GM19193 (cell line): Measurements from ENCODE around the gene SNX3.

Source experiments
- POLR2A ChIP-seq: IDR thresholded peaks from 4 replicates; pipeline ENCODE4 v1.6.1; 2011; ENCODE audit not compliant: insufficient read depth, insufficient read length; ENCODE audit errors: extremely low read depth

SNX3 gene

DNA sequence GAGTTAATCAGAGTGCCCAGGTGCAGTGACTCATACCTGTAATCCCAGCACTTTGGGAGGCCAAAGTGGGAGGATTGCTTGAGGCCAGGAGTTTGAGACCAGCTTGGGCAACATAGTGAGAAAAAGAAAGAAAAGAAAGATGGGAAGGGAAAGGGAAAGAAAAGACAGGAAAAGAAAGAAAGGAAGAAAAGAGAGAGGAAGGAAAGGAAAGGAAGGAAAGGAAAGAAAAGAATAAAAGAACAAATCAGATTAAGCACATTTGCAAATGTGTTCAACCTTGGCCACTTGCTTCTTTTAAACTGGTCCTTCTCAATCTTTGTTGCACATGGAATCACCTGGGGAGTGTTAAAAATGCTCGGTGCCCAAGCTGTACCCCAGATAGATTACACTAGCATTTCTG lies 67.0 kb downstream of the SNX3 start:
- no peak for TF ChIP-seq POLR2A

DNA sequence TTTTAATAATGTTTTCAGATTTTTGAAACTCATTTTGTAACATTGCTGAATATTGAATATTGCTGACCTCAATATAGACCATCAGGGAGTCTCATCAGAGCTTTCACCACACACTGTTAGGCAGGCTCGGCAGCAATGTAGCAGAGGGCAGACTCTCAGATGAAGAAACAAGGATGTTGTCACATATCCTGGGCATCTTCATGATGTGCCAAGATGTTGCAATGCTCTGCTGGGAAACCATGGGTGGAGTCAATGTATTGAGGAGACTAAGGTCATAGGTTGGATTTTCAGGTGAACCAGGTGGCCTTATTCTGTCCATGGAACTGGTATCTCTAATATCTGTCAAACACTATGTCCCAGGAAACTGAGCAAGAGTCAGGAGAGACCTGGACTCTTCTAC lies 67.7 kb downstream of the SNX3 start:
- TF ChIP-seq POLR2A = no peak

DNA sequence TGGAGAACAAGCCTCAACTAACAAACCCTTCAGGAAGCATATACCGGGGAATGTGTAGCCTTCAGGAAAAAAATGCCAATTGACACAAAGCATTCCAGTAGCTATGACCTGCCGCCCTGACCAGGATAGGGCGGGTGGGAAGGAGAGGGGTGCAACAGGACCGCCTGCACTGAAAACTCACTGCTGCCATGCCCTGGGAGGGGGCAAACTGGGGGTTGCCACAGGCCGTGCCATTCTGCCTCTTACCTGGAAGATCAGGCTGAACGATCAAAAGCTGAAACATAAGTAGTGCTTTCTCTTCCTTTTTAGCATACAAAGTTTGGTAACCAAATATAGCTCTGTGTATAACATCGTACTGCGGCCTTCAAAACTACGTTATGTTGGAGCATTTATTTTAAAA lies 73.3 kb downstream of the SNX3 start:
- TF ChIP-seq POLR2A = no peak

DNA sequence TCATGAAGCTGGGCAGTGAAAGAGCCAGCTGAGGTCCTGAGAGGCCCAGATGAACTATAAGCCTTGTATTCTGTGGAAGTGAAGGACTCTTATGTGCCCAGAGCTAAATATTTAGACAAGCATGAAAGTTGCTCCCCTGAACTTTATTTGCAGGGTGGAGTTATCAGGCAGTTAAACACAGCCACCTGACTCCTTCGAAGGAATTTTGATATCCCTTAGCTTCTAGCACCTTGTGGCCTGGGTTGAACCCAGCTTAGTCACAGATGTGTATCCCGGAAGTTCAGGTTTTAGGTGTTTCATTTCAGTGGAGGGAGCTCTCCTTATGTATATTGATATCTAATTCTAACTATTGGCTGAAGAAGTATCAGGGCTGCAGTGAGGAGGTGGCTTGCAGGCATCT lies 74.6 kb downstream of the SNX3 start:
- no peak for TF ChIP-seq POLR2A

DNA sequence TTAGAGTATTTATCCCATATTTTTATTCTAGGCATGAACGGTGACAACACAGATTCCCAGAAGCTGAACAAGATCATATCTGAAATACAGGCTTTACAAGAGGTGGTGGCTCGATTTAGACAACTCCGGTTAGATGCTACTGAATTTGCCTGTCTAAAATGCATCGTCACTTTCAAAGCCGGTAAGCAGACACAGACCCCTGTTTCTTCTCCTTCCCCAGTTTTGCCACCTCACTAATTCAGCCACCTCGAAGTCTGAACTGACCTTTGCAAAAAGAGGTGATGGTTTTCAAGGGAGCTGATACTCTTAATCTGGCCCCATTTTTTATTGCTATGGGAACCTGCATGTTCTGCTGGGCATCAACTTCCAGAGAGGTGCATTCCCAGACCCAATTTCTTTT lies 80.1 kb downstream of the SNX3 start:
- no peak for TF ChIP-seq POLR2A

DNA sequence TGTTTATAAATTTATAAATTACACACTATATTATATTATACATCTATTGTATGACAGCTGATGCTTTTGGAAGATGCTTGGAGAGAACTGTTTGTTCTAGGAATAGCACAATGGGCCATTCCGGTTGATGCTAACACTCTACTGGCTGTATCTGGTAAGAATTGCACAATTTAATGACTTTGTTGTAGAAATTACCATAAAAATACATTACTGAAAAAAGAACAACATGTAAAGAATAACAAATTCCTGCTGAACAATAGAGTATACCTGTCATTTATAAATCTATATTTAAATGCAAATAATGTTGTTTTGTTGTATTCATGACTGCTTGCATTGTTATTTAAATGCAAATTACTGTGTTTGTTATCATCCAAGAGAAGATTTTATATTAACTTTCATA lies 80.6 kb downstream of the SNX3 start:
- no peak for TF ChIP-seq POLR2A

DNA sequence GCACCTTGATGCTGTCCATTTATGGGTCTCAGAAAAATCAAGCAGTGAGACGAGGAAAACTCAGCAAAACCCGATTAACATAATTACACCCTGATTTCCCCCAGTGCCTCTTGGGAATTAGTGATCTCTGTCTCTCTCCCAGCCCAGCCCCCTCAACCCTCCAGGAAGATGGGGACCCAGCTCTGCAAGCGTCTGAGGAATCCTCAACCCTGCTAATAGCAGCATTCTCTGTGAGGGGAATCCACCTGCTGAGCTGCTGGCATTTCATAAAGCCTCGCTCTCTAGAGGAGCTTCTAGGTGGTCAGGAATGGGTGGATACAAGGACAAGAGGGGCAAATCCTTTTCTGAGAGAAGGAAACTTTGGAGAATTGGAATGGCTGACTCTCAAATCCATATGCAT lies 81.1 kb downstream of the SNX3 start:
- TF ChIP-seq POLR2A = no peak

DNA sequence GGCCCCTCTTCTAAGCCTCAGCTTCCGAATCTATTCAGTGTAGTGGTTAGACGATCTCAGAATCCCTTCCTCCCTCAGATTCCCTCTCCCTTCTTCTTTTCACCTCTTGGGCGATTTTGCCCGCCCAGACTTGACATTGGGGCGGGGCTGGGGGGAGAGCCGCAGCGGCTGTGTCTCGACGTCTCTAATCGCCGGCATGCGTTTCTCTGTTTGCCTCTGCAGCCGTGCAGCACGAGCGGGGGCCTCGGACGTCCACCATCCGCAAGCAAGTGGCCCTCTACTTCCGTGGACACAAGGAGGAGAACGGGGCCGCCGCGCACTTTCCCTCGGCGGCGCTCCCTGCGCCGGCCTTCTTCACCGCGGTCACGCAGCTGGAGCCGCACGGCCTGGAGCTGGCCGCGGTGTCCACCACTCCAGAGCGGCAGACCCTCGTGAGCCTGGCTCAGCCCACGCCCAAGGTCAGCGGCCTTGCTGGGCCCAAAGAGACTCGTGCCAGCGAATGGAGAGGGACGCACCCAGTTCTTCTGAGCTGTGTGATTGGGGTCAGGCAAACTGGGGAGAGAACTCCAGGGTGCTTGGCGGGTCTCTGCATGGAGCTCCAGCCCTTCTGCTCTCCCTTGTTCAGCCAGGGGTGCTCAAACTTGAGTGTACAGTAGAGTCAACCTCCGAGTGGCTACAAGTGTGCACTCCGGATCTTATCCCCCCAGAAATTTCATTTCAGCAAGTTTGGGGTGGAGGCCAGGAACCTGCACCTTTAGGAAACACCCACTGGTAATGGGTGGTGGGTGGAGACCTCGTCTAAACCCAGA lies 84.4 kb downstream of the SNX3 start:
- no peak for TF ChIP-seq POLR2A

DNA sequence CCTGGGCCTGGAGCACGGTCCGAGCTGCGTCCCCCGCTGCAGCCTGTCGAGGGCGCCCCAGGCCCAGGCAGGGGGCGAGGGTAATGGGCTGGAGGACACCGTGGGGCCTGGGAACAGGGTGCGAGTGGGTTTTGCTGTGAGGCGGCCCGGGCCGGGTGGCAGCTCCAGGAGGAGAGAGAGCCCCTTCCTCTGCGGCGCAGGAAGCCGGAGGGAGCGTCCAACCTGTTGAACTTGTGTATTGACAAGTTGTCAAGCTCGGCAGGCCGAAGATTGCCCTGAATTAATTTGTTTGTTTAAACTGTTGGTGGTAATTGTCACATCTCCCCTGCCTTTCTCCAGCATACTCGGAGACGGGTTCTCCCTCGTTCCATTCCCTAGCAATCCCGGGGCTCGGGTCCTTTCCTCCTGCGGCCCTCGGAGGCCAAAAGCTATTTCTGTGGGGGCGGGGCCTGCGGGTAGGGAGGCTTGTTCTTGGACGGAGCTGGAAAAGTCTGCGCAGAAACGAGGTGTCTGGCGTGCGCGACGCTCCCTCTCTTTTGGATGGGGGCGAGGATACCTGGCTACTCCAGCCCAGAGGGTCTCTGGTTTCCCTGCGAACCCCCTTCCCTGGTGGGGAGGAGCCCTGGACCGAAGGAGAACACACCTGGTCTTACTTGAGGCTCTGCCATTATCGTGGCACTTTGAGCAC lies 85.1 kb downstream of the SNX3 start:
- TF ChIP-seq POLR2A = no peak

DNA sequence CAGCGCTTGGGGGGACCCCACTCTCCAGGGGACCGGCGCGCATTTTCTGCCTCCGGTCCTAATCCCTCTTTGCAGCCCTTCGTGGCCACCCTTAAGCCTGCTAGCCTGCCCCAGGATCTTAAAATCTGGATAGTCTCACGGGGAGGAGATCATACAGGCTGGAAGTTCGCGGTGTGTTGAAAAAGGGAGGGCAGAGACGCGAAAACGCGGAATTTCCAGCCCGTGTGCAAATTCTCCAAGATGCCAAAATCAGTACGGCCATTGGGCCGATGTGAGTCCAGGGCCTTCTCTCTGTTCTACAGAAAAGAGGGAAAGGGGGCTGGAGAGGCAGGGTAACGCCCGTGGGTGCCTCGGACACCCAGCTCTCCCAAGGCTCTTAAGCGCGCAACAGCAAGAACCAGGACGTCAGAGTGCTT lies 85.7 kb downstream of the SNX3 start:
- no peak for TF ChIP-seq POLR2A

DNA sequence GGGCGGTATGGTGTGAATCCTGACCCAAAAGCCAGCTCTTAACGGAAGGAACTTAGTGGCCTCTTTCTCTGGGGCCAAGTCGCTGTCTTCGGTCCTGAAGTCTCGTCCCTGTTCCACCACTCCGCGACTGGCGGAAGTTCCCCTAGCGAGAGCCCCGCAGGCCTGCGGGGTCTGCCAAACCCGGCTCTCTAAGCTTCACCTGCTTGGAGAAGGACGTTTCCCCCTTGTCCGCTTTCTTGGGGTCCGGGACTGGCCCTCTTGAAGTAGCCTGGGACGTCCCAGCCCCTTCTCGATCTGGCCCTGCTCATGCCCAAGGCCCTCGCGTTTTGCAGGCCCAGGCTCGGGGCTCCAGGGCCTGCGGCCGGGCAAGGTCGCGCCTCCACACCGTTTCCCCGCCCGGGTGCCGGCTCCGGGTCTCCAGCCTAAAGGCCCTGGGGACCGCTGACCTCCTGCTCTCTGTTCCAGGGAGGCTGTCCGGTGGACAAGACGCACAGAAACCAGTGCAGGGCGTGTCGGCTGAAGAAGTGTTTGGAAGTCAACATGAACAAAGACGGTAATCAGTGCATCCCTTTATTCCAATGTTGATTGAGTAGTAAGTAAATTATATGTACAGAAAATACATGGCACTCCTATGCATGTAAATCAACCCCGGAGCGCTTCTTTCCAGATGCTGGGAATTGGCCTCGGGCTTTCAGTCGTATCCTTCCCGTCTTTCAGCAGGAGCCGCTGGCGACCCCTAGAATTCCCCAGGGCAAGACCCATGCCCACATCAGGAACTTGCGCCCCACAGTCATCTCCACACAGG lies 86.3 kb downstream of the SNX3 start:
- no peak for TF ChIP-seq POLR2A

DNA sequence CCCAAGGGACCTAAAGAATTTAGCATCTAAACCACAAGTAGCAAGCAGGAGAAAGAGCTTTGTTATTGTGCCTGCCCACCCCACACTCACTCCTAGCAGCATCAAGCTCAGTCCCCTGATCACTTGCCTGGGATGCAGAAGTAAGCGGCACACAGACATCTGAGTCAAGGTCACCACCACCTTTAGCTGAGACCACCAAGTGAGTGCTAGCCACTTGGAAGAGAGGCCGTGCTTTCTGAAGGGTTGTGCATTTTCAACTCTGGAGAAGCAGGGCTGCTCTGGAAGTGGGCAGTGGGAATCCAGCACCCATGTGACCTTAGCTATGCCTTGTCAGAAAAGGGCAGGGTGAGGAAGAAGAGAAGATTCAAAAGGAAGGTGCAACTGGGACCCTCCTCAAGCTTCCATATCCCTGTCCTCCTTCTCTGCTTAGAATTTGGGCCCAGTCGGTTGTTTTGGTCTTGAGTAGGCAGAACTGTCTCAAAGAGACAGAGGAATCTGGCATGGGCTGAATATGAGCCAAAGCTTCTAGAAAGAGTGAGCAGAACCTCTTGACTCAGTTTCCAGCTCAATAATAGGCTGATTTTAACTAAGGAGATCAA lies 88.8 kb downstream of the SNX3 start:
- no peak for TF ChIP-seq POLR2A

DNA sequence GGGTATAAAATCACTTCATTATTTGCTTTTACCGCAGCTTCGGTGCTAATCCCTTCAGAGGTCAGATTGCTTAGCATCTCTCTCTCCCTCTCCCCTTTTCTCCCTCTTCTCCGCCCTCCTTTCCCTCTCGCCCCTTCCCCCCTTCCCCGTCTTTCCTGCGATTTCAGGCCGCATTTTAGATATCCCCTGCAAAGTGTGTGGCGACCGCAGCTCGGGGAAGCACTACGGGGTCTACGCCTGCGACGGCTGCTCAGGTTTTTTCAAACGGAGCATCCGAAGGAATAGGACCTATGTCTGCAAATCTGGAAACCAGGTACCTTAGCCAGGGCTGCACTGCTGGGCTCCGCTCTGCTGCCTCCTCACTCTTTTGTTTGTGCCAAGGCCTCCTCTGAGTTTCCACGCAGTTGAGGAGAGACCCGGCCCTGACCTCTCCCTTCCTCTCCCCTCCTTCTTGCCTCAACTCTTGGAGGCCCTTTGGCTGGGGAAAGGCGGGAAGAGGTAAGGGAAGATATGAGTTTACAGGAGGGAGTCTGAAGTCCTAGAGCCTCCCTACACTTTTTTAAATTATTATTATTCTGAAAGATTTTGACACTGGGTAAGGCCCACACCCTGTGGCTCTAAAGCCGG lies 89.4 kb downstream of the SNX3 start:
- no peak for TF ChIP-seq POLR2A

DNA sequence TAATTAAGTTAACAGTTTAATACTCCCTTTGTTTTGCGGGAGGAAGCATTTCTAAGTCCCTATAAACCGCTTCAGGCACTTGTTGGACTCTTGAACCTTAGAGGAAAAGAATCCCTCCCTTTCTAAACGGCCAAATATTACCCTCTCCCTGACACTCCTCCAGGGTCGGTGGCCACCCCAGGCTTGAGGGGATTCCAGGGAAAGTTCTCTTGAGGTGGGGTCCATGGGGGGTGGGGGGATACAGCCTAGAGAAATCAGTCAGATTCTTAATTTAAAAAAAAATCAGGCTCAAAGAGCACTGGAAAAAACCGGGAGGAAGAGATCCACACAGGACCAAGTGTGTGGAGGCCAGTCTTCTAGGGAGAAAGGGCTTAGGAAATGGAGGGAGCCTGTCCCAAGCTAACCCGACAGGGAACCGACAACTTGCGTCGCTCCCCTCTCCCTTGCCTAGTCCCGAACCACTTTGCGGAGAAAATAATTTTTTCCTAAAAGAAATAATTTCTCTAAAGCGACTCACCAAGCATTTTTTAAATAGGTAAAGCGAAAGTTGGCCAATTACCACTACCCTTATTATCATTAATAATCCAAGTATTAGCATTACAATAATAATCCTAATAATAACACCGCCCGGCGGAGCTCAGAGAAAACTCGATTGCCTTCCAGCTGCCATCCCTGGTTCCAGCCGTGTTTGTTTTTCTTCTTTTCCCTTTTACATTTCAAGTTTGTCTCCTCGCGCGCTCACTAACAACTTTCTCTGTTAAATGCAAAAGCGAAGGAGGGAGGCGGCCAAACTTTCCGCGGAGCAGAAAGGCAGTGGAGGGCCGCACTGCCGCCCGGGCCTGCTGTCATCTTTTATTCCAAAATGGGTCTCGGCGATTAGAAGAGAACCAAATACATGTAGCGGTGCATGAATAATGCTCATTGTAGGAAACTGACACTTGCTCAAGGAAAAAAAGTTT lies 90.2 kb downstream of the SNX3 start:
- no peak for TF ChIP-seq POLR2A
